Astrocyte (in vitro differentiated cells and primary cell): ENCODE measurements around the gene NRGN.

ENCODE experiments used
- CTCF ChIP-seq: IDR thresholded peaks from 2 replicates; pipeline ENCODE4 v1.5.1; 2011; ENCODE audit warnings: low read depth, mild to moderate bottlenecking, inconsistent platforms, low read length, moderate library complexity; ENCODE audit not compliant: insufficient read depth
- EZH2 ChIP-seq: IDR thresholded peaks from 2 replicates; pipeline ENCODE4 v1.6.1; 2012; ENCODE audit warnings: mild to moderate bottlenecking, low read length, inconsistent platforms; ENCODE audit not compliant: insufficient read depth

GRCh38 chr11:124727474-124727873 is 12.3 kb upstream of the NRGN start:
- TF ChIP-seq CTCF (no peak), EZH2 (no peak)
